ENCODE results near the gene TDP1. TPM values are rescaled to one million over a fixed set of nuclear protein-coding genes. Genes with fewer than 3 reads are reported as not detected.

Gene TDP1
- total and polyA plus RNA-seq, 2 experiments from 2014 or later, result 11.8 to 12.6 TPM

GRCh38 chr14:89990218-89990617, 34.5 kb downstream of the TDP1 start:
- WGBS, 2 experiments (ENCODE audit: low coverage in 1 of 2, low lambda C conversion rate in 2 of 2, missing lambda C conversion rate in 2 of 2), result 97 to 98% methylated on average over 5 of the region's 5 CpGs
- Histone ChIP-seq H3K4me2 (ENCODE audit: unreplicated experiment) (no peak overlapping the region), H3K4me3 (no peak overlapping the region), H3K36me3 (ENCODE audit: low read depth) (peaks cover 45% of the 10 kb centered on the region), H3K27ac (no peak overlapping the region), H4K20me1 (ENCODE audit: insufficient read depth) (no peaks in the 10 kb centered on the region), H3K9me3 (ENCODE audit: low read depth) (no peaks in the 10 kb centered on the region), H3K27me3 (replicated peaks; ENCODE audit: insufficient read depth) (no peaks in the 10 kb centered on the region), H3K9ac (no peak overlapping the region), H3K9me2 (ENCODE audit: insufficient read depth) (no peaks in the 10 kb centered on the region), H3K79me2 (ENCODE audit: insufficient read depth) (no peaks in the 10 kb centered on the region), H3F3A (ENCODE audit: insufficient read depth) (no peaks in the 10 kb centered on the region), H3K4me1 (ENCODE audit: insufficient read depth) (no peaks in the 10 kb centered on the region), H2AFZ (no peak overlapping the region)
- in situ Hi-C loops (cut with MboI), result no loop called here
- DNase-seq, result no peak
- TF ChIP-seq EZH2phosphoT487 (IDR thresholded peaks at IDR 0.05; ENCODE audit: insufficient read depth, low read depth), result no peak
- no peak for TF ChIP-seq EZH2 (IDR thresholded peaks at IDR 0.05; ENCODE audit: insufficient read depth, poor library complexity, severe bottlenecking)

DNA sequence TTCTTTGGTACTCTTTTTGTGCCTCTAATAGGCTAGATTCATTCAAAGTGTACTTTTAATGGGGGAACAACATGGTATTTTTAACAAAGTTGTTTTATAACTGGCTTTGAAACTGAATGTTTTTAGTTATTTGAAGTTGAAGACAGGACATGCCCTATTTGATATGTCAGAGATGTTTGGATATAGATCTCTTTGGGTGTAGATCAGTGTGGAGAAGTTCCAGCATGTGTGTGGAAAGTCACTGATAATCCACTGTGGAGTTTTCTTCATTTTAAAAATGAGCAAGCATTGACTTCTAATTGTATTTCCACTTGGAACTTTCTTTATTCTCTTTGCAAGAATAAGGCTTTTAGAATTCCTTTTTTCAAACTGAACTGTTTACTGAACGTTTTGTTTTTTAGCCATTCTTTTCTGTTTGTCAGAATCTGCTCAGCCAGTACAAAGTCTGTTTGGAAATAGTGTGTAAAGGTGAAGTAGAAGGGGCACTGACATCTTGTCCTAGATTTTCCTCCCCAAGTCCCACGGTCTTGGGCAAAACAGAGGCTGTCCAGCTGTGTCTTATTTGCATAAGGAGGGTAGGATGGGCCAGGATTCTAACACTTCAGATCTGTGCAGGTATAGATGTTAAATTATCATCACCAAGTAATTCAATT, 35.0 kb downstream of the TDP1 start:
- Histone ChIP-seq H2AFZ (no peak overlapping the region), H4K20me1 (ENCODE audit: insufficient read depth) (no peaks in the 10 kb centered on the region), H3K27ac (no peak overlapping the region), H3K4me1 (ENCODE audit: insufficient read depth) (no peaks in the 10 kb centered on the region), H3K9me2 (ENCODE audit: insufficient read depth) (no peaks in the 10 kb centered on the region), H3K4me2 (ENCODE audit: unreplicated experiment) (no peak overlapping the region), H3K79me2 (ENCODE audit: insufficient read depth) (no peaks in the 10 kb centered on the region), H3F3A (ENCODE audit: insufficient read depth) (no peaks in the 10 kb centered on the region), H3K9ac (no peak overlapping the region), H3K36me3 (ENCODE audit: low read depth) (peaks cover 45% of the 10 kb centered on the region), H3K27me3 (replicated peaks; ENCODE audit: insufficient read depth) (no peaks in the 10 kb centered on the region), H3K9me3 (ENCODE audit: low read depth) (no peaks in the 10 kb centered on the region), H3K4me3 (no peak overlapping the region)
- WGBS, 2 experiments (ENCODE audit: low coverage in 1 of 2, low lambda C conversion rate in 2 of 2, missing lambda C conversion rate in 2 of 2), result 46 to 58% methylated on average over 2 of the region's 2 CpGs
- no peak for DNase-seq
- in situ Hi-C loops (cut with MboI), result no loop called here
- TF ChIP-seq EZH2phosphoT487 (IDR thresholded peaks at IDR 0.05; ENCODE audit: insufficient read depth, low read depth) (no peak), EZH2 (IDR thresholded peaks at IDR 0.05; ENCODE audit: insufficient read depth, poor library complexity, severe bottlenecking) (no peak)

DNA sequence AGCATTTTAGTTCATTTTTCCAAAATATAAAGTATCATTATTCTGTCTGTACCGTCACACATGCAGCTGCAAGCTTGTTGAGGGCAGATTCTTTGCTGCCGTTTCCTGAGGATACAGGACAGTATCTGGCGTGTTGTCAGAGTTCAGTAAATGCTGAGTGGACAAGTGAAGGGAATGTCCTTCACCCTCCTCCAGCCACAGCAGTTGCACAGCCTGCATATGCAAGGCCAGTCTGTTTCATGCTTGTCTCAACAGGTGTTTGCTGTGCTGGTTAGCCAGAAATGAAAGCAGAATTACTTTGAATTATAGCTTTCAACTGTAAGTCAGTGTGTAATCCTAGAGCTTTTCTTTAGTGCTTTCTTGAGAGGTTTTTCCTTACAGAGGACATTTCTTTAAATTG, 36.5 kb downstream of the TDP1 start:
- no peaks in the 10 kb centered on the region for H3K79me2 ChIP-seq (ENCODE audit: insufficient read depth)
- no peak overlapping the region for H3K4me3 ChIP-seq
- WGBS, 2 experiments (ENCODE audit: low coverage in 1 of 2, low lambda C conversion rate in 2 of 2, missing lambda C conversion rate in 2 of 2), result 75 to 78% methylated on average over 3 of the region's 3 CpGs
- no peaks in the 10 kb centered on the region for H3K9me2 ChIP-seq (ENCODE audit: insufficient read depth)
- TF ChIP-seq EZH2 (IDR thresholded peaks at IDR 0.05; ENCODE audit: insufficient read depth, poor library complexity, severe bottlenecking) (no peak), EZH2phosphoT487 (IDR thresholded peaks at IDR 0.05; ENCODE audit: insufficient read depth, low read depth) (no peak)
- no peaks in the 10 kb centered on the region for H3K4me1 ChIP-seq (ENCODE audit: insufficient read depth)
- H3F3A ChIP-seq (ENCODE audit: insufficient read depth), result no peaks in the 10 kb centered on the region
- no peaks in the 10 kb centered on the region for H3K27me3 ChIP-seq (replicated peaks; ENCODE audit: insufficient read depth)
- peaks cover 40% of the 10 kb centered on the region for H3K36me3 ChIP-seq (ENCODE audit: low read depth)
- no peak overlapping the region for H3K27ac ChIP-seq
- no peak for DNase-seq
- H3K9me3 ChIP-seq (ENCODE audit: low read depth), result no peaks in the 10 kb centered on the region
- H3K9ac ChIP-seq, result no peak overlapping the region
- in situ Hi-C loops (cut with MboI), result no loop called here
- H4K20me1 ChIP-seq (ENCODE audit: insufficient read depth), result no peaks in the 10 kb centered on the region
- H2AFZ ChIP-seq, result no peak overlapping the region
- no peak overlapping the region for H3K4me2 ChIP-seq (ENCODE audit: unreplicated experiment)

GRCh38 chr14:89996963-89997362, 41.2 kb downstream of the TDP1 start:
- H3K4me2 ChIP-seq (ENCODE audit: unreplicated experiment), result no peak overlapping the region
- no peak overlapping the region for H3K27ac ChIP-seq
- H2AFZ ChIP-seq, result no peak overlapping the region
- H3F3A ChIP-seq (ENCODE audit: insufficient read depth), result no peaks in the 10 kb centered on the region
- no peaks in the 10 kb centered on the region for H3K4me1 ChIP-seq (ENCODE audit: insufficient read depth)
- H3K9me3 ChIP-seq (ENCODE audit: low read depth), result no peaks in the 10 kb centered on the region
- no peak overlapping the region for H3K9ac ChIP-seq
- no peaks in the 10 kb centered on the region for H4K20me1 ChIP-seq (ENCODE audit: insufficient read depth)
- peaks cover 37% of the 10 kb centered on the region for H3K36me3 ChIP-seq (ENCODE audit: low read depth)
- in situ Hi-C loops (cut with MboI), result no loop called here
- TF ChIP-seq EZH2phosphoT487 (IDR thresholded peaks at IDR 0.05; ENCODE audit: insufficient read depth, low read depth) (no peak), EZH2 (IDR thresholded peaks at IDR 0.05; ENCODE audit: insufficient read depth, poor library complexity, severe bottlenecking) (no peak)
- no peak for DNase-seq
- no peaks in the 10 kb centered on the region for H3K9me2 ChIP-seq (ENCODE audit: insufficient read depth)
- WGBS, 2 experiments (ENCODE audit: low coverage in 1 of 2, low lambda C conversion rate in 2 of 2, missing lambda C conversion rate in 2 of 2), result 96 to 100% methylated on average over 1 of the region's 1 CpG
- no peaks in the 10 kb centered on the region for H3K27me3 ChIP-seq (replicated peaks; ENCODE audit: insufficient read depth)
- no peak overlapping the region for H3K4me3 ChIP-seq
- H3K79me2 ChIP-seq (ENCODE audit: insufficient read depth), result no peaks in the 10 kb centered on the region
